KOPT-K1 (cell line): ENCODE data around the gene LPAR3.

Source experiments
- H3K27ac ChIP-seq: fragments of 200-600 bp; sonication (generic); 2 replicates; pipeline ENCODE4 v1.5.1; 2016; ENCODE audit warnings: antibody characterized with exemption, mild to moderate bottlenecking, low read depth, low read length; ENCODE audit not compliant: poor library complexity, severe bottlenecking
- H3K36me3 ChIP-seq: fragments of 200-600 bp; sonication (generic); 2 replicates; pipeline ENCODE4 v1.5.1; 2017; ENCODE audit warnings: antibody characterized with exemption, mild to moderate bottlenecking, low read length, moderate library complexity; ENCODE audit not compliant: insufficient read depth
- H3K9me3 ChIP-seq: fragments of 200-600 bp; sonication (generic); 2 replicates; pipeline ENCODE4 v1.5.1; 2017; ENCODE audit warnings: antibody characterized with exemption, low read length, mild to moderate bottlenecking; ENCODE audit not compliant: insufficient read depth, poor library complexity, severe bottlenecking

The LPAR3 gene

GRCh38 chr1:84772428-84772943, 120.5 kb downstream of the LPAR3 start:
- H3K9me3 ChIP-seq = no peaks in the 10 kb centered on the region
- H3K27ac ChIP-seq = no peak overlapping the region
- no peaks in the 10 kb centered on the region for H3K36me3 ChIP-seq

GRCh38 chr1:84771895-84772294, 121.1 kb downstream of the LPAR3 start:
- no peaks in the 10 kb centered on the region for H3K36me3 ChIP-seq
- no peaks in the 10 kb centered on the region for H3K9me3 ChIP-seq
- no peak overlapping the region for H3K27ac ChIP-seq

- H3K36me3 ChIP-seq = no peaks in the 10 kb centered on the region
- no peaks in the 10 kb centered on the region for H3K9me3 ChIP-seq
- H3K27ac ChIP-seq = no peak overlapping the region
Measured at GRCh38 chr1:84770481-84770880, 122.5 kb downstream of the LPAR3 start.

- no peak overlapping the region for H3K27ac ChIP-seq
- no peaks in the 10 kb centered on the region for H3K36me3 ChIP-seq
Measured at GRCh38 chr1:84769636-84770035, 123.4 kb downstream of the LPAR3 start.

GRCh38 chr1:84768634-84769033, 124.4 kb downstream of the LPAR3 start:
- H3K27ac ChIP-seq = no peak overlapping the region
- no peaks in the 10 kb centered on the region for H3K36me3 ChIP-seq
- no peaks in the 10 kb centered on the region for H3K9me3 ChIP-seq

More at GRCh38 chr1:84769636-84770035, 123.4 kb downstream of the LPAR3 start:
- H3K9me3 ChIP-seq = no peaks in the 10 kb centered on the region

- Histone ChIP-seq H3K9me3 (no peaks in the 10 kb centered on the region), H3K36me3 (no peaks in the 10 kb centered on the region), H3K27ac (no peak overlapping the region)
Measured at GRCh38 chr1:84763912-84764680, 128.9 kb downstream of the LPAR3 start.

- no peaks in the 10 kb centered on the region for H3K9me3 ChIP-seq
- no peak overlapping the region for H3K27ac ChIP-seq
Measured at GRCh38 chr1:84762664-84763063, 130.3 kb downstream of the LPAR3 start.

More at GRCh38 chr1:84762664-84763063, 130.3 kb downstream of the LPAR3 start:
- H3K36me3 ChIP-seq = no peaks in the 10 kb centered on the region
